Fibroblast of the aortic adventitia (primary cell): ENCODE measurements around the gene SLC6A5. TPM values are rescaled to one million over a fixed set of nuclear protein-coding genes. Genes with fewer than 3 reads are reported as not detected.

Experiments used
- DNase-seq: peaks from one replicate; pipeline ENCODE4 v3.0.0-alpha.2; 2010; ENCODE audit warnings: low read depth
- H3K4me3 ChIP-seq: 2 replicates; pipeline ENCODE4 v1.5.1; 2011; ENCODE audit warnings: low read depth, mild to moderate bottlenecking, control low read depth, low read length, moderate library complexity
- total RNA-seq: library from RNA; depleted of rRNA; stranded (reverse); fragments of >200 nt; gene quantifications from 2 replicates; pipeline ENCODE4 v1.2.3, GENCODE V29; 2012; ENCODE audit warnings: low replicate concordance
- TF ChIP-seq, protein P1 (sequence below): IDR thresholded peaks from 2 replicates; pipeline ENCODE4 v1.5.1; 2011; ENCODE audit warnings: mild to moderate bottlenecking, low read length, control low read depth, inconsistent platforms; ENCODE audit not compliant: insufficient read depth

SLC6A5 gene
- total RNA-seq, 1 donor = not detected

- DNase-seq = no peak
- no peak overlapping the region for H3K4me3 ChIP-seq
These were observed 34.6 kb downstream of the SLC6A5 start for GRCh38 chr11:20634044-20634443.

DNA sequence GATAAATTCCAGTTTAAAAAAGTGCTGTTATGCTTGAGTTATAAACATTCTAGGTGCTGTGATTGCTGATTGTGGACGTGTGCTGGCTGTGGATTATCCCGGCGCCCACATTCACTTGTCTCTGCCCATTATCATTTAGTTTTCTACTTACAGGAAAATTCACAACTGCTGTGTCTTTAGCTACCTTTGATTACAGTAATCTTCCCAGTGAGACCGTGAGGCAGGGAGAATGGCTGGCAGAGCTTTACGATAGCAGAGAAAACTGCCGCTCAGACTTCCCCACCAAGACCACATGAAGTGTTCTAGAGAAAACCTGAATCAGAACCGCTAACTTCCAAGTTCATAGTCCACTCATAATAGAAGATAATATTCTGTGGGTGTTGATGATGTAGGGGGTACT lies 35.4 kb downstream of the SLC6A5 start:
- H3K4me3 ChIP-seq = no peak overlapping the region
- DNase-seq = no peak
- TF ChIP-seq, protein P1, sequence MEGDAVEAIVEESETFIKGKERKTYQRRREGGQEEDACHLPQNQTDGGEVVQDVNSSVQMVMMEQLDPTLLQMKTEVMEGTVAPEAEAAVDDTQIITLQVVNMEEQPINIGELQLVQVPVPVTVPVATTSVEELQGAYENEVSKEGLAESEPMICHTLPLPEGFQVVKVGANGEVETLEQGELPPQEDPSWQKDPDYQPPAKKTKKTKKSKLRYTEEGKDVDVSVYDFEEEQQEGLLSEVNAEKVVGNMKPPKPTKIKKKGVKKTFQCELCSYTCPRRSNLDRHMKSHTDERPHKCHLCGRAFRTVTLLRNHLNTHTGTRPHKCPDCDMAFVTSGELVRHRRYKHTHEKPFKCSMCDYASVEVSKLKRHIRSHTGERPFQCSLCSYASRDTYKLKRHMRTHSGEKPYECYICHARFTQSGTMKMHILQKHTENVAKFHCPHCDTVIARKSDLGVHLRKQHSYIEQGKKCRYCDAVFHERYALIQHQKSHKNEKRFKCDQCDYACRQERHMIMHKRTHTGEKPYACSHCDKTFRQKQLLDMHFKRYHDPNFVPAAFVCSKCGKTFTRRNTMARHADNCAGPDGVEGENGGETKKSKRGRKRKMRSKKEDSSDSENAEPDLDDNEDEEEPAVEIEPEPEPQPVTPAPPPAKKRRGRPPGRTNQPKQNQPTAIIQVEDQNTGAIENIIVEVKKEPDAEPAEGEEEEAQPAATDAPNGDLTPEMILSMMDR = no peak

More at GRCh38 chr11:20634044-20634443, 34.6 kb downstream of the SLC6A5 start:
- TF ChIP-seq, protein P1 = no peak

- DNase-seq = no peak
- no peak overlapping the region for H3K4me3 ChIP-seq
- TF ChIP-seq, protein P1 = no peak
These were observed 38.7 kb downstream of the SLC6A5 start for GRCh38 chr11:20638074-20638473.

DNA sequence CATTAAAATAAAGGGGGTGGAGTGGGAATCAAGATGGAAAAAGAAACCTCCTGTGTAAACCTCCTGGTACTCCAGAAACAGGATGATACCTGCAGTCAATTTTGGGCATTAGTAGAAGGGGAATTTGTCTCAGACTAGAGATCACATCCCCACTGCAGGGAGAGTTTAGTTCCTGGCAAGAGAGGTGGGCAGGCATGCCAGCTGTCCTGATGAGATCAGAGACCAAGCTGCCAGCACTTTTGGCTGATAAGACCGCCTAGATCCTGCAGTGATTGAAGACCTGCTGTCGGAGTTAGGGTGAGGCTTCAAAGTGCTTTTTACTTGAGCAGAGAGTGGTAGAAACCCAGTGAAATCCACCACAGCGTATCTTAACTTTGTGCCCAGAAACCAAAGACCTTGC lies 40.3 kb downstream of the SLC6A5 start:
- DNase-seq = no peak
- H3K4me3 ChIP-seq = no peak overlapping the region
- TF ChIP-seq, protein P1 = no peak

GRCh38 chr11:20640401-20640800 lies 41.0 kb downstream of the SLC6A5 start:
- no peak for DNase-seq
- no peak overlapping the region for H3K4me3 ChIP-seq
- TF ChIP-seq, protein P1 = no peak

DNA sequence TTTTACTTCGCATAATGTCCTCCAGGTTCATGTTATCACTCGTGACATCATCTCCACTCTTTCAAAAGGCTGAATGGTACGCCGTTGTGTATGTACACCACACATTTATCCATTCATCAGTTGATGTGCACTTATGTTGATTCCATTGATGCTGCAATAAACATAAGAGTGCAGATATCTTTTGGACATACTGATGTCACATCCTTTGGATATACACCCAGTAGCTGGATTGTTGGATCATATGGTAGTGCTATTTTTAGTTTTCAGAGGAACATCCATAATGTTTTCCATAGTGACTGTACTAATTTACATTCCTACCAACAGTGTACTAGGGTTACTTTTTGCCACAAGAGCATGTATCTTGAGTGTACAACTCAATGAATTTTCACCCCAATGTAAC lies 45.0 kb downstream of the SLC6A5 start:
- DNase-seq = no peak
- TF ChIP-seq, protein P1 = no peak
- no peak overlapping the region for H3K4me3 ChIP-seq

GRCh38 chr11:20647976-20648565 lies 48.7 kb downstream of the SLC6A5 start:
- no peak overlapping the region for H3K4me3 ChIP-seq
- TF ChIP-seq, protein P1 = peak; percentile 91
- DNase-seq = peak; percentile 62
